Right kidney (tissue), 1 donor: ENCODE measurements around the gene AQP5.

Experiments
- DNase-seq: peaks from one replicate; pipeline ENCODE4 v3.0.0-alpha.2; 2016

AQP5 gene

GRCh38 chr12:49964849-49965624 lies 3.4 kb downstream of the AQP5 start:
- DNase-seq, result no peak

- no peak for DNase-seq
Observed at GRCh38 chr12:49965836-49966235, 4.2 kb downstream of the AQP5 start.

DNA sequence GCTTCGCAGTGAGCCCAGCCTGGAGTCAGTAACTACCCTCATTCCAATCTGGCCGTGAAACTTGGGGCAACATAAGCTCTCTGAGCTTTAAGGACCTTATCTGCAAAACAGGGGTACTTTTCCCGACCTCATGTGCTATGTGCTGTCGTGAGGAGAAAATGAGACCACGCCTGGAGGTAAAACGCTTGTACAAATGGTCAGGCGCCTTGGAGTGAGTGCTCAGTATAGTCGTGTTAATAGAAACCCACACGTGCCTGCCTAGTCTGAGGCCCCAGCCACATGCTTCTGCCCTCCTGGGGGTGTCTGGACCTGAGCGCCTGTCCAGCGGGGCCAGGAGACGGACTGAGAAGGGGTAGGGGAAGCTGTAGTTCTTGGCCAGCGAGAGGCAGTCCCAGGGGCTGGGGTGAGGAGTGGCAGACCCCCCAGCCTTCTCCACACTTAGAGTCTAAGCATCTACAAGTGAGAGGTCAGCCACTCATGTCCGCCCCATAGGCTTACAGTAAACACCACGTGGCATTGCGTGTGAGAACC lies 4.9 kb downstream of the AQP5 start:
- no peak for DNase-seq

DNA sequence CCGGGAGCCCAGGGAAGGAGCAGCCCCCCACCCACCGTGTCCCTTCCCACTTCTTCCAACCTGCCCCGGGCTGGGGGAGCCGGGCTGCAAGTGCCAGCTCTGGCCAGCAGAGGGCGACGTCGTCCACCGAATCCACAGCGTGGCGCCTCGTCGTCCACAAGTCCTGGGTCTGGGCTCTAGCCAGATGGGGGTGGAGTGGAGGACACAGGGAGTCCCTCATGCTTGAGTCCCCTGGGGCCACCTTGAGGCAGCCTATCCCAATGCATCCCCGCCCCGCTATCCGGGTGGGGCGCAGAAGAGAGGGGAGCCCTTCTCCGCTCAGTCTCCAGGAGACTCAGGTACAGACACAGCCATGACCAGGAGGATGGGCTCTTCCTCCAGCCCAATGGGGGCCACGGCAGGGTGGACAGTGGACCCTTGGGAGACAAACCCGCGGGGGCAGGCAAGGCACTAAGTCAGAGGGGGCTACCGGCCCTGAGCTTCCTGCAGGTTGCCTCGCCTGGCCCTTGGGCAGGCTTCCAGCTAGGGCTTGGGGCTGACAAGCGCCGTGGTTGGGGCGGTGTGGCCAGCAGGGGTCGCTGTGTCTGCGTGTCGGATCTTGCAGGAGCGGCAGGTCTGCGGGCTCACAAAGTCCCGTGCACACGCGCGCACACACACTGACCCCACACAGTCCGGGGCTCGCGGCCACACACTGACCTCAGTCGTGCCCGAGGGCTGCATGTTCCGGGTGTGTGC lies 5.5 kb downstream of the AQP5 start:
- DNase-seq, result peak; percentile 96

GRCh38 chr12:49967777-49968250 lies 6.1 kb downstream of the AQP5 start:
- DNase-seq, result no peak

DNA sequence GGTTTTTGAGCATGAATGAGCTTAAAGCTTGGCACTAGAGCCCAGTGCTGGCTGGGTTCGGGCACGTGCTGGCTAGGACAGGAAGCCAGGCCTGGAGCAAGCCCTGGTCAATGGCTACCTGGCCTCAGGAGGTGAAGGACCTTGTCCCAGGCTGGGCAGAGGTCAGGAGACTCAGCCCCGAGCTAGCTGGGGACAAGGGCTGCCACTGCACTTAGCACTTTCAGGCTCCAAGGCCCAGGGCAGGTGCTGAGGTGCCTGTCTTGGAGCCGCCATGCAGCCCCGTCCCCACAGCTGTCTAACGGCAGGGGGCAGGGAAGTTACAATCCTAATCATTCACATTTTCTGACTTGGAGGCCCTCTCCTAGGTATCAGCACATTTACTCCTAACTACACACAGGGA lies 6.8 kb downstream of the AQP5 start:
- no peak for DNase-seq

DNA sequence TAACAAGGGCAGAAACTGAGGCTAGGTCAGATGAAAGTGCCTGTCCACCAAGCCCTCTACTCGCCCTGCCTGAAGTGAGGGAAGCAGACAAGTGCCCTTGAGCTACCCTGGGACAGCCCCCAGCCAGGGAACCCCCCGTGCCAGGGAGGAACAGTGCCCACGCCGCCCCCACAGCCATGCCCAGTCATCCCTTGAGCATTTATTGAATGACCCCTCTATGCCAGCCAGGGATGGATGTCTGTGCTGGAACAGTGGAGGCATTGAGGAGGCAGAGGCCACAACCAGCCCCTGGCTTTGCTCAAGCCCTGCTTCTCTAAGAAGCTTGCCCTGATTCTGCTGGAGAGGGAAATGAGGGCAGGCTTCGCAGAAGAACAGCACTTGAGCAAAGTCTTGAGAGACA lies 7.4 kb downstream of the AQP5 start:
- DNase-seq, result no peak

DNA sequence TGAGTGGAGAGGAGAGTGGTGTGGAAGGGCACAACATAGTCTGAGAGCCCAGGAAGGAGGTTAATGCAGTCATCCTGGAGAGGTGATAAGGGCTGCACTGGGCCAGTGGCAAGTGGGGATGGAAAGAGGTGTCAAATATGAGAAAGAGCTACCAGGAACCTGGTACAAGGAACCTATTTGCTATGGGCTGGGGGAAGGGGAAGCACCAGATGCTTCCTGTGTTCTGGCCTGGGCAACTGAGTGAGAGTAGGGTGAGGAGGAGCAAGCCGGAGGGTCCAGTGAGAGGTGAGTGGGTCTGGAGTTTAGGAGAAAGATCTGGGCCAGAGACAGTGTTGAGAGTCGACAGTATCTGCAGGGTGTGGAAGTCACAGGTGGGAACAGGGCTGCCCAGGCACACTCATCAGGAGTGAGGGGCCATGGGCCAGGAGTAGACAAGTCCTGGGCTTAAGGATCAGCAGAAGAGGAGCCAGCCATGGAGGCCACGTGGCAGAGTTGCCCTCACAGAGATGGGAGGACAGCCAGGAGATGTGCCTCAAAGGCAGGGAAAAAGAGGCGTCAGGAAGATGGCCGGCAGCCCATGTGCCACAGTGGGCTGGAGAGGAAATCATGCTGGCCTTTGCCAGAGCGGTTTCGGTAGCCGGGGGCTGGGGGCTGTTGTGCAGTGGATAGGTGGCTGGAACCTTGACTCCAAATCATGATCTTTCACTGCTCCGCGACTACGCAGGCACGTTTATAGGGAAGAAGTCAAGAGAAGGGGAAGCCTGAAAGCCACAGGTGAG lies 8.2 kb downstream of the AQP5 start:
- DNase-seq, result no peak

DNA sequence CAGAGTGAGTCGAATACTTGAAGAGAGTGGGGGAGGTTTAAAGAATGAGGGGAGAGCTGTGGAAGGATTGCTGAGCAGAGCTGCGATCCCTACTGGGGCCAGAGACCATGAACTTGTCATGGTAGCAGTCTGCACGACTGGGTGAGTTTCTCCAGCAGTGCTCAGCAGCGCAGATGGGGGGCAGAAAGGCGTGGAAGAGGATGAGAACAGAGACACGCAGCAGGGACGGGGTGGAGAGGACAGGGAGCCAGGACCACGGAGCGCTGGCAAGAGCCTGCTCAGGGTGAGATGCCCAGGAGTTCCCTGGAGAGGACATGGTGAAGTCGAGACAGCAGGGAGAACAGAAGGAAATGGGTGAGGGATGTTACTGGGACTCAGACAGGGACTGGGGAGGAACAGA lies 9.0 kb downstream of the AQP5 start:
- no peak for DNase-seq

DNA sequence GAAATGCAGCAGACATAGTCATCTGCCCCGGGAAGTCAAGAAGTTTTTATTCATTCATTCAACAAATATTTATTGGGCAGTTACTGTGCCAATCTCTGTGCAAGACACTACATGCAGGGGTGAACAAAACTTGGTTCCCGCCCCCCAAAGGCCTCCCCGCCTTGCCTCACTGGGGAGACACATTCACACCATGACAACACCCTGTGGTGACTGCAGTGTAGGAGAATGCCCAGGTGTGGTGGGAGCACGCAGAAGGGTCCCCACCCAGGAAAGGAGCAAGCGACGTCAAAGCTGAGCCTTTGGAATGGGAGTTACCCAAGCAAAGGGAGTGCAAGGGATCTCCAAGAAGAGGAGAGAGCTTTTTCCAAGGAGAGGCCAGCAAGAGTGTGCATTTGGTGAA lies 9.5 kb downstream of the AQP5 start:
- no peak for DNase-seq

DNA sequence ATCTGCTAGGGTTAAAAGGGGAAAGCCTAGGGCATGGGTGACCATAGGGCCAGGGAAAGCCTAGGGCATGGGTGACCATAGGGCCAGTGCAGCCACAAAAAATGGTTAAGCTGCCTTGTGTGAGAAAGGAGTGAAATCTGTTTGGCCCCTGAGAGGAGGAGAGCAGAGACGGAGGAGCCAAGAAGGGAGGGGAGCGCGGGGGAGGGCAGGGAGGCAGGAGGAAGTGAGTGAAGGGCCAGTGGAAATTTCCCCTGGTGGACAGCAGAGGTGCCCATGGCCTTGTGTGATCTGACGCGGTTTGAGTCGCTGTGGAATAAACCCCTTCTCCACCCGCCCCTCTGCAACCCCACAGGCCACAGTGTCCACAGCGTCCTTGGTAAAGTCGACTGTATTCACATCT lies 10.5 kb downstream of the AQP5 start:
- no peak for DNase-seq

DNA sequence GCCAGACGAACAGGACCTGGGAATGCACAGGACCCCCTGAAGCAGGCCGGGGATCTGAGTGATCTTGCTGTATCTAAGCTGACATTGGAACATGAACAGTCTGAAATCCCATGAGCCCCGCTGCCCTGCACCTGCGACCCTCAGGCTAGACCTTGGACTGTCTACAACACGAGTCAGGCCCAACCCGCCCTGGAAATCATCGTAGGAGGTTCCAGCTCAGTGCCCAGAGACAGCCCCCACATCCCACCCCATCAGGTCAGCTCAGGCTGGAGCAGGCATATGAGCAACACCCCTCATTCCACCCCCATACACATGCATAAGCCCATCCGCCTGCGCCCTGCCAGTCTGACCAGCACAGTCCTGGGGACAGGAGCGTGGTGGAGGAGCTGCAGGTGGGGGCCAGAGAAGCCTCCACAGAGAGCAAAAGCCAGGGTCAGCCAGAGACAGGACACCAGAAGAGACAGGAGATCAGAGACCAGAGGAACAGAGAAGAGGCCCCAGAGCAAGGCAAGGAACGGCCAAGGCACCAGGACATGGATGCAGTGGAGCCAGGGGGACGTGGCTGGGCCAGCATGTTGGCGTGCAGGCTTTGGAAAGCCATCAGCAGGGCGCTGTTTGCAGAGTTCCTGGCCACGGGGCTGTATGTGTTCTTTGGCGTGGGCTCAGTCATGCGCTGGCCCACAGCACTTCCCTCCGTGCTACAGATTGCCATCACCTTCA lies 11.1 kb downstream of the AQP5 start, which contains the start of gene AQP6:
Gene AQP6 (plus strand): TSS at position 307 of the 720 bp plus-strand sequence. CDS start 227 bp downstream, at position 534.
- peak; percentile 39 for DNase-seq

- DNase-seq, result no peak
Observed at GRCh38 chr12:49973361-49973830, 11.7 kb downstream of the AQP5 start.

DNA sequence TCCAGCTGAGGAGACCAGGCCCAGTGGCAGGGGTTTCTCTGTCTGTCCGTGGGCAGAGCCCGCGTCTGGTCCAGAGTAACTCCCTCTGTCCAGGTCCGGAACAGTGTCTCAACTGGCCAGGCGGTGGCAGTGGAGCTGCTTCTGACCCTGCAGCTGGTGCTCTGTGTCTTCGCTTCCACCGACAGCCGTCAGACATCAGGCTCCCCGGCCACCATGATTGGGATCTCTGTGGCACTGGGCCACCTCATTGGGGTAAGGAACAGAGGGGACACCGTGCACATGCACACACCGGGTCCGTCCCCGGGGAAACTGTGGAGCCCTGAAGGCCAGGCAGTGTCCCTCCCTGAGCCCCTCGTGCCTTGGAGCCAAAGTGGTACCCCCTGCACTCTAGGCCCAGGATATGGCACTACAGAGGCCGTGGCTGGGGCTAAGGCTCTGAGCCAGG lies 12.6 kb downstream of the AQP5 start:
- DNase-seq, result peak; percentile 42

GRCh38 chr12:49974677-49975317 lies 13.1 kb downstream of the AQP5 start:
- peak; percentile 28 for DNase-seq

- DNase-seq, result peak; percentile 26
Observed at GRCh38 chr12:49975318-49975761, 13.7 kb downstream of the AQP5 start.

DNA sequence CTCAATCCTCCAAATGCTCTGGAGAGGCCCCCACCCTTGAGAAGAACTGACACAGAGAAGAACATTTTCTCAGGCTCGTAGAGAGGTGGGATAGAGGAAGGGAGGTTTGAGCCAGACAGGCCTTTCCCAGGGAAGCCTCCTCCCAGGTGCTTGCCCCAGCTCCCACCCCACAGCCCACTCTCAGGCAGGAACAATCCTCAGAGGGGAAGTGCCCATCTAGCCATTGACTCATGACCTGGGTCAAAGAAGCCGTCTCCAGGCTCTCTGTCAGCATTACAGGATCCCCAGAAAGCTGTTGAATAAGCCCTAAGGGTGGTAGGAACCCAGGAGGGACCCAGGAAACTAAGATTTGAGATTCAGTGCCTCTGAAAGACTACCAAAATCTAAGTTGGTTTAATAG lies 14.9 kb downstream of the AQP5 start:
- DNase-seq, result no peak

DNA sequence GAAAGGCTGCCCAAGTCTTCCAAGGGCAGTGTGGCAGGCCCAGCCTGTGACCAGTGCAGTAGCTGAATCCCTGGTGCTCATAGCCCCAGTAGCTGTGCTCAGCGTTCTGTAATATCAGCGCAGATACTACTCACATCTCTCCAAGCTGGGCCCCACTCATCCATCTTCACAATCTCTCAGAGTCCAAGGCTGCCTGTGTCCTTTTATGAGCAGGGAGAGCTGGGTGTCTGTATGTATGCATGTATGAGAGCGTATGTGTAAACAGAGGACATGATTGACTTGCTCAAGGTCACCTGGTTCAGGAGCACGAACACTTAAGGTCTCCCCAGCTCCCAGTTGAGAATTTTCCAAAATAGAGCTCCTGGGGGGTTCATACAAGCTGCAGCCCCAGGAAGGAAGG lies 16.5 kb downstream of the AQP5 start:
- no peak for DNase-seq

DNA sequence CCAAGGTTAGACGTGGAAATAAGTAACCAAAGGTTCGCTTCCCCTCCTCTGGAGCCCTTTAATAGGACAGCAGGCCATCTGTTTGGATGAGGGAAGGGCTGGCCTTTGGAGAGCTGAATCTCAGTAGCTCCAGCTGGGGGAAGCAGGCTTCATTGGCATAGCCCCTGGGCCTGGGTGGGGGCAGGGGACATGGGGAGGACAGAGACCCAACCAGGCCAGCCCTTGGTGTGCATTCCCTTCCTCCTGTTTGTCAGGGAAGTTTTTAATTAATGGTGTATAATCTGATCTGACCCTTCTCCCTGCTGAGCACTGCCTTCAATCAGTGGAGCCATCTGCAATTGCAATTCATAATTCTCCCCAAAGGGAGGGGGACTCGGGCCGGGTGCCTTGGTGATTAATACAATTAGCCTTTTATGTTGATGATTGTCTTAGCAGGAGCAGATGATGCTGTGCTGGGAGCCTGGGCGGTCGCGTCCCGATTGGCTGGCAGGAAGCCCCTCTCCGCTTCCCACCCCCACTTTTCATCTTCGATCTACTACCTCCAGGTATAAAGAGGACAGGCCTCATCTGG lies 17.4 kb downstream of the AQP5 start:
- DNase-seq, result peak; percentile 9

DNA sequence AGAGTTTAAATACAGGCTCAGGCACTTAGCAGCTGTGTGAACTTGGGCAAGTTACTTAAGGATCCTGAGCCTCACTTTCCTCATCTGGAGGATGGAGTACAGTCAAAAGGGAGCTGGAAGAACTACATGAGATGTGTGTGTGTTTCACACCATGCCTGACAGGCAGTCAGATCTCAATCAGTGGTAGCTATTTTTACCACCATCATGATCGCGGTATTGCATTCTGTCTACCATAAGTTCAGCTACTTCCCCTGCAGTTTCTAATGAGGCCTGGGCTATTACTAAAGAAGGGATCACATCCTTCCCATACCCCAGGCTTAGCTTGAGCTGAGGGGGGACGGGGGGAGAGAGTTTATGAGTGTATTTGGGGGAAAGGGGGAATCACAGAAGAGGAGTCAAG lies 18.1 kb downstream of the AQP5 start:
- no peak for DNase-seq
